Psoas muscle (tissue), 8 donors: ENCODE data around the gene ASAP3. TPM values are rescaled to one million over a fixed set of nuclear protein-coding genes. Genes with fewer than 3 reads are reported as not detected.
A peak's percentile ranks its signal among the peaks of the same experiment; 100 is the strongest.

Experiments
- ATAC-seq, 4 donors: fragments of 200-7000 bp; cut with Tn5 transposase; one replicate each; pipeline ENCODE4 v1.9.1; 2020; ENCODE audit warnings: moderate library complexity in 3 of 4, mild to moderate bottlenecking in 2 of 4
- DNase-seq, 2 donors: peaks; one replicate each; pipeline ENCODE4 v3.0.0-alpha.2; 2020
- H3K27ac ChIP-seq: fragments of 200-600 bp; one replicate; pipeline ENCODE4 v1.8.0; 2022
- H3K27me3 ChIP-seq, 3 donors: fragments of 200-600 bp in 1 of 3; one replicate each; pipeline versions ENCODE4 v1.6.1 to v1.8.0; 2013 to 2022; ENCODE audit warnings: low read length in 2 of 3, mild to moderate bottlenecking in 2 of 3, moderate library complexity in 1 of 3; ENCODE audit not compliant: insufficient read depth in 3 of 3
- H3K36me3 ChIP-seq, 2 donors: fragments of 200-600 bp in 1 of 2; one replicate each; pipeline versions ENCODE4 v1.6.1 to v1.8.0; 2013 to 2022; ENCODE audit warnings: low read depth in 1 of 2, mild to moderate bottlenecking in 1 of 2, moderate library complexity in 1 of 2; ENCODE audit not compliant: insufficient read depth in 1 of 2
- H3K4me1 ChIP-seq: fragments of 200-600 bp; one replicate; pipeline ENCODE4 v1.8.0; 2022
- H3K4me3 ChIP-seq: fragments of 200-600 bp; one replicate; pipeline ENCODE4 v1.8.0; 2022; ENCODE audit warnings: mild to moderate bottlenecking
- H3K9me3 ChIP-seq: fragments of 200-600 bp; one replicate; pipeline ENCODE4 v1.8.0; 2022
- WGBS, 3 donors: extraction: QIAGEN DNeasy Blood & Tissue Kit; methylation state at CpG; one replicate each; pipeline versions ENCODE4 v1.1.6 to v1.1.7; 2013; 5-methylcytosine and 5-hydroxymethylcytosine counted together
- intact Hi-C, 2 donors: fragments of 100-400 bp; cut with DNase I; formaldehyde crosslinking; loops; one replicate each; pipeline versions ENCODE4 v1.11.0 to v1.14.2; 2022
- polyA plus RNA-seq, 3 donors: library from polyadenylated mRNA; stranded (reverse); fragments of 200-250 nt; gene quantifications; one replicate each; pipeline ENCODE4 v1.2.3, GENCODE V29; 2013
- total RNA-seq, 4 donors: library from RNA; stranded (reverse); fragmentation: NEBNext Ultra II Directional in 2 of 4; extraction: Animal tissue kit (Norgen Biotek cat#: 25700) in 2 of 4; gene quantifications; one replicate each; pipeline versions ENCODE4 v1.2.1 to v1.2.4, GENCODE V29; 2021 to 2023
- TF ChIP-seq, protein P1 (sequence below): fragments of 200-600 bp; IDR thresholded peaks from one replicate; pipeline ENCODE4 v1.8.0; 2022; ENCODE audit warnings: antibody characterized with exemption
- donor health status: healthy with polysubstance abuse.
- donor health status: DM: no; HTN: no; CAD: no; lungs with moderate emphysema.
- donor health status: Bipolar disorder and iron deficiency.
- donor health status: healthy.
- donor health status: DM: yes; HTN: yes; CAD: no.
- donor health status: DM: no; HTN: no; CAD: no.
- donor health status: DM: no; HTN: no; CAD: no.
- donor health status: DM: yes; HTN: yes; CAD: no.

The ASAP3 gene
- total and polyA plus RNA-seq, 7 donors, result 13.3 to 68.0 (median 45.7) TPM

DNA sequence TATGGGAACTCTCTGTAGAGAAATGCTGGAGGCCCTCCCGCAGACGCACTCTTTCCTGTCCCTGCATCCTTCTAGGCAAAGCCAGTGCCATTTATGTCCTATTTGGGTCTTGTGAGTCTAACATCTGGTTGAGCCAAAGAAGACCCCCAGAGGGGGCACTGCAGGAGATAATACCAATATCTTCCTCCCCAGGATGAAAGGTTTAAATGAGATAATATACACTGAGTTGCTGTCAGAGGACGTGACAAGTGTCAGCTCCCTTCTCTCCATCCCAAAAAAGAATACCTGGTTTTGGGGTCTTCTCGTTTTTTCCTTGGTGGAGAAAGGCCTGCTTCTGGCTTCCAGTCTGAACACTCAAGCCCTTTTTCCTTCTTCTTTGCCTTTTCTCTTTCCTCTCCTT lies 67.0 kb downstream of the ASAP3 start:
- Histone ChIP-seq H3K27ac (peak overlapping the region; percentile 57), H3K27me3 (no peaks in the 10 kb centered on the region), H3K36me3 (peaks cover 0 to 44% of the 10 kb centered on the region in 2 donors), H3K9me3 (no peaks in the 10 kb centered on the region), H3K4me3 (no peak overlapping the region), H3K4me1 (peaks cover 36% of the 10 kb centered on the region)
- TF ChIP-seq, protein P1, sequence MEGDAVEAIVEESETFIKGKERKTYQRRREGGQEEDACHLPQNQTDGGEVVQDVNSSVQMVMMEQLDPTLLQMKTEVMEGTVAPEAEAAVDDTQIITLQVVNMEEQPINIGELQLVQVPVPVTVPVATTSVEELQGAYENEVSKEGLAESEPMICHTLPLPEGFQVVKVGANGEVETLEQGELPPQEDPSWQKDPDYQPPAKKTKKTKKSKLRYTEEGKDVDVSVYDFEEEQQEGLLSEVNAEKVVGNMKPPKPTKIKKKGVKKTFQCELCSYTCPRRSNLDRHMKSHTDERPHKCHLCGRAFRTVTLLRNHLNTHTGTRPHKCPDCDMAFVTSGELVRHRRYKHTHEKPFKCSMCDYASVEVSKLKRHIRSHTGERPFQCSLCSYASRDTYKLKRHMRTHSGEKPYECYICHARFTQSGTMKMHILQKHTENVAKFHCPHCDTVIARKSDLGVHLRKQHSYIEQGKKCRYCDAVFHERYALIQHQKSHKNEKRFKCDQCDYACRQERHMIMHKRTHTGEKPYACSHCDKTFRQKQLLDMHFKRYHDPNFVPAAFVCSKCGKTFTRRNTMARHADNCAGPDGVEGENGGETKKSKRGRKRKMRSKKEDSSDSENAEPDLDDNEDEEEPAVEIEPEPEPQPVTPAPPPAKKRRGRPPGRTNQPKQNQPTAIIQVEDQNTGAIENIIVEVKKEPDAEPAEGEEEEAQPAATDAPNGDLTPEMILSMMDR, result no peak
- intact Hi-C loops, result no loop called here
- DNase-seq (no peak), ATAC-seq (no peak)
- 80 to 88% (median 85%) methylated on average over 4 of the region's 4 CpGs for WGBS, 3 donors

DNA sequence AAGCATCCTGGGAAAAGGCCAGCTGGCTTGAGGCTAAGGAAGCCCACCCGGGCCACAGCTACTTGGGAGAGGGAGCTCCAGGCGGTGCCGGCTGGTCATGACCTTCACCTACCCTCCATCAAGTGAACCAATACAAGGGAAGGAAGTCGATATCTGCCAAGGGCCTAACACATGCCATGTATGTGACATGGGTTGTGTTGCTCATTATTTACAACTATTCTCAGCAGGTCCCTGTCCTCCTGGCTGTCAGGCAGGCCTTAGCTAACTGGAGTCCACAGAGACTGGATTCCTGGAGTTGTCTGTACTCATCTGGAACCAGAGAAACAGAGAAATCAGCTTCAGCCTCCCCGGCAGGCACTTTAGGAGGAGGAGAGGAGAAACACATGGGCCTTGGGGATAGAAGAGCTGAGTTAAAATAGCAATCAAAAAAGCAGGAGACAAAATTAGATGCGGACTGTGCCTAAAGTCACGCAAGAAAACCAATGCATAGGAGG lies 75.1 kb downstream of the ASAP3 start:
- Histone ChIP-seq H3K27ac (peak overlapping the region; percentile 61), H3K4me1 (peaks cover 19% of the 10 kb centered on the region), H3K27me3 (no peaks in the 10 kb centered on the region), H3K9me3 (no peaks in the 10 kb centered on the region), H3K4me3 (no peak overlapping the region), H3K36me3 (peaks cover 4 to 46% of the 10 kb centered on the region in 2 donors)
- WGBS, 3 donors, result 29 to 49% (median 41%) methylated on average over 7 of the region's 7 CpGs
- DNase-seq, result no peak
- TF ChIP-seq, protein P1, result no peak
- ATAC-seq, result peak; percentile 26 to 52 (median 41)
- intact Hi-C loops, result loop anchor here in 1 of 2 donors (10.0 kb wide), 1 partner anchor 314 kb away; no protein-coding TSS in a partner anchor

DNA sequence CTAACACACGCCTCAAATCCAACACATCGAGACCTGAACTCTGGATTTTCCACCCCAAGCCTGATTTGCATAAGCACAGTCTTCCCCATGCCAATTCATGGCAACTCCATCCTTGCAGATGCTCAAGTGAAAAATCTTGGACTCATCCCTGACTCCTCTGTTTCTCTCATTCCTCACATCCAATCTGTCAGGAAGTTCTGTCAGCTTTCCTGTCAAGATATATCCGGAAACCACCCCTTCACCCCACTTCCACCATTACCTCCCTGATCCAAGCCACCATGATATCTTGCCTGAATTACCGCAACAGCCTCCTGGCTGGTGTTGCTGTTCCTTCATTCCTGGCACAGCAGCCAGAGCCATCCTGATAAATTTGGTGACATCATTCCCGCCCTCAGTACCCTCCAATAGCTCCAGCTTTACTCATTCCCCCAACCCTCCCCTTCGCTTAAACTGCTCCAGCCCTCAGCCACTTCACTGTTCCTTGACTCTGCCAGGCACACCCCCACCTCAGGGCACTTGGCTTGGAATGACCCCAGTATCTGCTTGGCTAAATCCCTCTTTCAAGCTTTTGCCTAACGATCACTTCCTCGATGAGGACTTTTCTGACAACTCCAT lies 76.9 kb downstream of the ASAP3 start:
- TF ChIP-seq, protein P1, result no peak
- peaks cover 4 to 32% of the 10 kb centered on the region in 2 donors for H3K36me3 ChIP-seq
- H3K4me1 ChIP-seq, result peaks cover 36% of the 10 kb centered on the region
- ATAC-seq (no peak), DNase-seq (no peak)
- no peak overlapping the region for H3K4me3 ChIP-seq
- intact Hi-C loops, result loop anchor here in 1 of 2 donors (10.0 kb wide), 1 partner anchor 312 kb away; no protein-coding TSS in a partner anchor
- WGBS, 3 donors, result 85 to 90% (median 87%) methylated on average over 8 of the region's 8 CpGs
- H3K27me3 ChIP-seq, result no peaks in the 10 kb centered on the region
- no peak overlapping the region for H3K27ac ChIP-seq
- H3K9me3 ChIP-seq, result no peaks in the 10 kb centered on the region

DNA sequence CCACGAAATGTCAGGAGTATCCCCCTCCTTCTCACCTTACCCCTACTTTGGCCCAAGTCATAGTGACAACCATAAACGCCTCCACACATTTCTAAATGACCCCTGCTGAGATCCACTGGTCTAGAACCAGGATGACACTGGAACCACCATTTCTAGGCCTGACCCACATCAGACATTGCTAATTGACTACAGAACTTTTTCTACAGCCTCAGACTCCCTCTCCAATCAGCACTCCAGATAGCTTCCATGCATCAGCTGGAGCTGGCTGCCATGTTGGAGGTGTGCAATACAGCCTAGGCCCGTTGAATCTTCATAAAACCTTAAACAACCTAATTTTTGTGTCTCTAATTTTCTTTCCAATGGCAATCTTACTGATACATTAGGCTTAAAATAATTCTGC lies 78.0 kb downstream of the ASAP3 start:
- DNase-seq (no peak), ATAC-seq (no peak)
- no peaks in the 10 kb centered on the region for H3K9me3 ChIP-seq
- H3K36me3 ChIP-seq, result peaks cover 4 to 30% of the 10 kb centered on the region in 2 donors
- H3K27ac ChIP-seq, result peak overlapping the region; percentile 50
- intact Hi-C loops, result loop anchor here in 1 of 2 donors (2.0 to 10.0 kb wide), 2 partner anchors 61 to 311 kb away; partner anchors contain the start of gene HNRNPR
- peaks cover 48% of the 10 kb centered on the region for H3K4me1 ChIP-seq
- TF ChIP-seq, protein P1, result no peak
- no peak overlapping the region for H3K4me3 ChIP-seq
- no peaks in the 10 kb centered on the region for H3K27me3 ChIP-seq
- 43 to 47% (median 46%) methylated on average over 3 of the region's 3 CpGs for WGBS, 3 donors
